ENCODE data around the gene MYLK.

The MYLK gene

GRCh38 chr3:123689831-123690230 is 194.3 kb downstream of the MYLK start:
- no peak for DNase-seq

GRCh38 chr3:123688241-123688747 is 195.8 kb downstream of the MYLK start:
- no peak for DNase-seq

- DNase-seq: no peak
Measured at GRCh38 chr3:123687286-123687685, 196.8 kb downstream of the MYLK start.

- no peak for DNase-seq
Measured at GRCh38 chr3:123686251-123686650, 197.9 kb downstream of the MYLK start.

- no peak for DNase-seq
Measured at GRCh38 chr3:123685780-123686179, 198.4 kb downstream of the MYLK start.

GRCh38 chr3:123684636-123685035 is 199.5 kb downstream of the MYLK start:
- DNase-seq: no peak

GRCh38 chr3:123684209-123684608 is 199.9 kb downstream of the MYLK start:
- DNase-seq: no peak

GRCh38 chr3:123683505-123684154 is 200.5 kb downstream of the MYLK start:
- no peak for DNase-seq

- DNase-seq: no peak
Measured at GRCh38 chr3:123682781-123683504, 201.2 kb downstream of the MYLK start.

- DNase-seq: no peak
Measured at GRCh38 chr3:123682302-123682701, 201.8 kb downstream of the MYLK start.

- no peak for DNase-seq
Measured at GRCh38 chr3:123679712-123680386, 204.3 kb downstream of the MYLK start.

GRCh38 chr3:123678108-123678511 is 206.0 kb downstream of the MYLK start:
- DNase-seq: no peak

GRCh38 chr3:123672429-123673146 is 211.5 kb downstream of the MYLK start:
- DNase-seq: no peak

GRCh38 chr3:123670743-123671142 is 213.4 kb downstream of the MYLK start:
- DNase-seq: no peak

GRCh38 chr3:123668906-123669305 is 215.2 kb downstream of the MYLK start:
- no peak for DNase-seq

- no peak for DNase-seq
Measured at GRCh38 chr3:123667784-123668183, 216.3 kb downstream of the MYLK start.

- no peak for DNase-seq
Measured at GRCh38 chr3:123664753-123665152, 219.4 kb downstream of the MYLK start.

GRCh38 chr3:123663977-123664376 is 220.2 kb downstream of the MYLK start:
- DNase-seq: no peak

- DNase-seq: no peak
Measured at GRCh38 chr3:123661973-123662372, 222.2 kb downstream of the MYLK start.

GRCh38 chr3:123660900-123661299 is 223.2 kb downstream of the MYLK start:
- no peak for DNase-seq

- no peak for DNase-seq
Measured at GRCh38 chr3:123660141-123660675, 223.9 kb downstream of the MYLK start.

- no peak for DNase-seq
Measured at GRCh38 chr3:123658852-123659206, 225.3 kb downstream of the MYLK start.

Measured in bone marrow (tissue), 2 donors.